Ascending aorta (tissue), 2 donors: ENCODE data around the gene RNF220. TPM values are rescaled to one million over a fixed set of nuclear protein-coding genes. Genes with fewer than 3 reads are reported as not detected.

Experiments
- DNase-seq, 2 donors: peaks; one replicate each; pipeline ENCODE4 v3.0.0-alpha.2; 2019; ENCODE audit warnings: low spot score in 2 of 2
- H3K27ac ChIP-seq, 2 donors: fragments of 200-600 bp; sonication (generic); one replicate each; pipeline ENCODE4 v1.5.1; 2016 to 2017; ENCODE audit warnings: mild to moderate bottlenecking in 1 of 2
- H3K27me3 ChIP-seq: fragments of 200-600 bp; sonication (generic); one replicate; pipeline ENCODE4 v1.5.1; 2017
- H3K36me3 ChIP-seq, 2 donors: fragments of 200-600 bp; sonication (generic); one replicate each; pipeline ENCODE4 v1.5.1; 2016
- H3K4me1 ChIP-seq, 2 donors: fragments of 200-600 bp; sonication (generic); one replicate each; pipeline ENCODE4 v1.5.1; 2016 to 2017; ENCODE audit warnings: mild to moderate bottlenecking in 1 of 2
- H3K4me3 ChIP-seq, 2 donors: fragments of 200-600 bp; sonication (generic); one replicate each; pipeline ENCODE4 v1.5.1; 2016 to 2017; ENCODE audit warnings: mild to moderate bottlenecking in 1 of 2
- H3K9me3 ChIP-seq, 2 donors: fragments of 200-600 bp; sonication (generic); one replicate each; pipeline ENCODE4 v1.5.1; 2016
- intact Hi-C: fragments of 100-400 bp; cut with DNase I; formaldehyde crosslinking; loops from one replicate; pipeline ENCODE4 v1.15.1; 2023
- total RNA-seq: library from RNA; depleted of rRNA; stranded (reverse); fragments of >200 nt; gene quantifications from one replicate; pipeline ENCODE4 v1.1.0, GENCODE V29; 2016
- TF ChIP-seq, protein P1 (sequence below), 3 experiments: fragments of 200-600 bp in 2 of 3; fragments of 450-650 bp in 1 of 3; sonication (generic) in 2 of 3; IDR thresholded peaks; one replicate each; pipeline ENCODE4 v1.5.1; 2016 to 2019; ENCODE audit warnings: antibody characterized with exemption in 3 of 3, mild to moderate bottlenecking in 1 of 3, moderate library complexity in 1 of 3

RNF220 gene
- total RNA-seq, 1 donor from 2014 or later: 54.8 TPM

DNA sequence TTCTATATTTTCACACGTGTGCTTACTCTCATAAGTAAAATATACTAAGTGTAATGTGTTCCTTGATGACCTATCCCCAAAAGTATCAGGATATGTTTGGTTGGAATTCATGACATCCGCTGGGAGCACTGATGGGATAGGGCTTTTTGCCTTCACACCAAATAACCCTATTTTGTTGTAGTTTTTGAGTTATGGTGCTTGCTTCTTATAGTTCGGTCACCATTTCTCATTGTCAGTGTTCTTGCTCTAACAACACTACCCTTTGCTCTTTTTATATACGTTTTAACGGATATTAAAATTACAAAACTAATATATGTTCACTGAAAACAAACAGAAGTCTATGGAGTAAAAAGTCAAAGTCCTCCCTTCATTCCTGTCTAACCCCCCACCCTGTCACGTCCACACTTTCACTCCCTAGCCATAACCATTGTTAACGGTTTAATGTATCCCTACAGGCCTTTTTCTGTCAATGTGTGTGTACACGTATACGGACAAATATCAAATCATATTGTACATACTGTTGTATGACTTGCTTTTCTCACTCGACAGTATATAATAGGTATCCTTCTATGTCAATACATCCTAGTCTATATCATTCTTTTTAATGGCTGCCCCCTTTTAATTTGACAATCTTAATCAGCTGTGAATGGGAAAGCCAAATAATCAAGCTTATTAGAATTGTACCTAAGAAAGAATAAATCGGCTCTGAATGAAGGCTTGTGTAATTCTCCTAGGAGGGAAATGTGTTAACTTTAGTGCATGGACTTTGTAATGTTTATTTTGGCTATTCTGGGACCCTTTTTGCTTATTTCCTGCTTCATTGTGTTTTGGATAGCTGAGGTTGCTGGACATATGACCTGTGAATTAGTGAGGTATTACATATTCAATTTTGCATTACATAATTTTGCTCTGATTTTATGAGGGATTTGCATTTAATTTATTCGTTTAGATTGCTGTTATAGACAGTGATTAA is 3.5 kb upstream of the RNF220 start:
- Histone ChIP-seq H3K9me3 (no peaks in the 10 kb centered on the region), H3K36me3 (no peaks in the 10 kb centered on the region), H3K27me3 (peaks cover under 1% of the 10 kb centered on the region), H3K4me1 (peaks cover 3 to 7% of the 10 kb centered on the region in 2 donors), H3K27ac (no peak overlapping the region), H3K4me3 (no peak overlapping the region)
- TF ChIP-seq, protein P1, sequence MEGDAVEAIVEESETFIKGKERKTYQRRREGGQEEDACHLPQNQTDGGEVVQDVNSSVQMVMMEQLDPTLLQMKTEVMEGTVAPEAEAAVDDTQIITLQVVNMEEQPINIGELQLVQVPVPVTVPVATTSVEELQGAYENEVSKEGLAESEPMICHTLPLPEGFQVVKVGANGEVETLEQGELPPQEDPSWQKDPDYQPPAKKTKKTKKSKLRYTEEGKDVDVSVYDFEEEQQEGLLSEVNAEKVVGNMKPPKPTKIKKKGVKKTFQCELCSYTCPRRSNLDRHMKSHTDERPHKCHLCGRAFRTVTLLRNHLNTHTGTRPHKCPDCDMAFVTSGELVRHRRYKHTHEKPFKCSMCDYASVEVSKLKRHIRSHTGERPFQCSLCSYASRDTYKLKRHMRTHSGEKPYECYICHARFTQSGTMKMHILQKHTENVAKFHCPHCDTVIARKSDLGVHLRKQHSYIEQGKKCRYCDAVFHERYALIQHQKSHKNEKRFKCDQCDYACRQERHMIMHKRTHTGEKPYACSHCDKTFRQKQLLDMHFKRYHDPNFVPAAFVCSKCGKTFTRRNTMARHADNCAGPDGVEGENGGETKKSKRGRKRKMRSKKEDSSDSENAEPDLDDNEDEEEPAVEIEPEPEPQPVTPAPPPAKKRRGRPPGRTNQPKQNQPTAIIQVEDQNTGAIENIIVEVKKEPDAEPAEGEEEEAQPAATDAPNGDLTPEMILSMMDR (IDR thresholded peaks at IDR 0.05): no peak
- no peak for DNase-seq
- intact Hi-C loops: no loop called here

DNA sequence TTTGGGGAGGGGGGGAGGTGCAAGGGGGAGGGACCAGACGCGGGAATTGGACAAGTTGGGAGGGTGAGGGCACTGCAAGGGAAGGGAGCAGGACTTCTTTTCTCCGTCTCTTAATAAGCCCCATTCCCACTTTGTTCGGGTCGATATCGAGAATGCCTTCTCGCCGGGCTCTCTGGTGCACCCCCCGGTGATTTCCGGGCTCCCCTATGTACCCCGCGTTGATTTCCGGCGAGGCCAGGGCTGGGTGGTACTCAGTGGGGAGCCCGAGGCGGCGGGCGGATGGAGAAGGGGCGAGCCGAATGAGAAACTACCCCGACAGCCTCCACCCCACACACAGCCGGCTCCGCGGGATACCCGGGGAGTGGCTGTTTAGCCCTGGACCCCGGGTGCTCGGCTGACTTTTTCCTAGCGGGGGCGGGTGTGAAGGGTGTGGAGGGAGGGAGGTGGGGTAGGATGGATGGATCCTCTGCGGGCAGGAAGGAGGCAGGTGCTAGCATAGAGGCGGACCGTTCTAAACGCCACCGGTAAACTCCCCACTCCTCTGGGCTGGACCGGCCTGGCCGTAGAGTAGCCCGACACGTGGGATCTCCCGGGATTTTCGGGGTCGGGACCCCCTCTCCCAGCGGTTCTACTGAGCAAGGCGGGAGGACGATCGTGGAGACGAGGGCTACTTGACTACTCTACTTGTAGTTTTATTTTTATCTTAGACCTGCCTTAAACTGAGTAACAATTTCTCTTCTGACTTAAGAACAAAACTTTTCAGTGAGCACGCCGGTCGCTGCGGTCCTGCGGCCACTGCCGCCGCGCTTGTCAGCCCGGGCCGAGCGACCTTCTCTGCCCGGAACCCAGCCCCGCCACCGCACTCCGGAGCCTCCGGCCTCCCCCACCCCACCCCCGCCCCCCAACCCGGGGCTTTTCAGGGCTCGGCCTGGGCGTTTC is 1.0 kb downstream of the RNF220 start:
- Histone ChIP-seq H3K36me3 (no peaks in the 10 kb centered on the region), H3K27me3 (peaks cover 34% of the 10 kb centered on the region), H3K9me3 (no peaks in the 10 kb centered on the region), H3K27ac (no peak overlapping the region), H3K4me1 (peaks cover 6 to 20% of the 10 kb centered on the region in 2 donors), H3K4me3 (peak overlapping the region; percentile 46 to 59)
- intact Hi-C loops: loop anchor here (2.0 to 5.0 kb wide), 2 partner anchors 15 to 49 kb away; partner anchors contain the start of gene ERI3
- TF ChIP-seq, protein P1 (IDR thresholded peaks at IDR 0.05): no peak
- DNase-seq: no peak

DNA sequence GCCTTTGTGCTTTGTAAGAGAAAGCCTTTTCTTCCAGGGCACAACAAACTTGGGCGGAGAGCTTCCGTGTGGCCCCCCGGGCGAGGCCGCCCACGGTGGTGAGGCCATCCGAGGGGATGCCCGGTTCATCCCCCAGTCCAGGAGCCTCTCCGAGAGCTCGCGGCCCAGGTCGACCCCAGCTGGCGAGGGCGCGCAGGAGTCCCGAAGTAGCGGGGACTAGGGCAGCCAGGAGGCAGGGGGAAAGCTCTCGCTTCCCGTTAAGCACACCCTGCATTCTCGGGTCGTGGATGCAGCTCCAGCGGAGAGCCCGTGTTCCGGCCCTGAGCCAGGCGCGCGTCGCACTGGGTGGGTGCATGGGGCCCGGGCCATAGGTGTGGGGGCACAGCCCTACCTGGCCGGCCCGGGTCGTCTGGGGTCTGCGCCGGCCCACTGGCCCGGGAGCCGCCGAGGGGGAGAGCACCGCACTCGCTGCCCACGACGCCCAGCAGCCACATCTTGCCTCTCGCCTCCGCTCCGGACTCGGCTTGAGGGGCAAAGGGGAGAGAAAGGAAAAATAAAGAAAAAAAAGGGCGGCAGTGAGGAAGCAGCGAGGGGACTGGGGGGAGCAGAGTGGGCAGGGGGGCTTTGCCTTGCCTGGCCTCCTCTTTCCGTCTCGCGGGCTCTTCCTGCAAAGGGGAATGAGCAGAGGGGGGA is 1.8 kb downstream of the RNF220 start:
- peaks cover 6 to 20% of the 10 kb centered on the region in 2 donors for H3K4me1 ChIP-seq
- H3K27ac ChIP-seq: no peak overlapping the region
- no peaks in the 10 kb centered on the region for H3K36me3 ChIP-seq
- intact Hi-C loops: loop anchor here (2.0 to 5.0 kb wide), 2 partner anchors 14 to 50 kb away; partner anchors contain the start of gene ERI3
- H3K4me3 ChIP-seq: peak overlapping the region; percentile 46 to 59
- no peak for DNase-seq
- TF ChIP-seq, protein P1 (IDR thresholded peaks at IDR 0.05): no peak
- H3K9me3 ChIP-seq: no peaks in the 10 kb centered on the region
- H3K27me3 ChIP-seq: peaks cover 34% of the 10 kb centered on the region

DNA sequence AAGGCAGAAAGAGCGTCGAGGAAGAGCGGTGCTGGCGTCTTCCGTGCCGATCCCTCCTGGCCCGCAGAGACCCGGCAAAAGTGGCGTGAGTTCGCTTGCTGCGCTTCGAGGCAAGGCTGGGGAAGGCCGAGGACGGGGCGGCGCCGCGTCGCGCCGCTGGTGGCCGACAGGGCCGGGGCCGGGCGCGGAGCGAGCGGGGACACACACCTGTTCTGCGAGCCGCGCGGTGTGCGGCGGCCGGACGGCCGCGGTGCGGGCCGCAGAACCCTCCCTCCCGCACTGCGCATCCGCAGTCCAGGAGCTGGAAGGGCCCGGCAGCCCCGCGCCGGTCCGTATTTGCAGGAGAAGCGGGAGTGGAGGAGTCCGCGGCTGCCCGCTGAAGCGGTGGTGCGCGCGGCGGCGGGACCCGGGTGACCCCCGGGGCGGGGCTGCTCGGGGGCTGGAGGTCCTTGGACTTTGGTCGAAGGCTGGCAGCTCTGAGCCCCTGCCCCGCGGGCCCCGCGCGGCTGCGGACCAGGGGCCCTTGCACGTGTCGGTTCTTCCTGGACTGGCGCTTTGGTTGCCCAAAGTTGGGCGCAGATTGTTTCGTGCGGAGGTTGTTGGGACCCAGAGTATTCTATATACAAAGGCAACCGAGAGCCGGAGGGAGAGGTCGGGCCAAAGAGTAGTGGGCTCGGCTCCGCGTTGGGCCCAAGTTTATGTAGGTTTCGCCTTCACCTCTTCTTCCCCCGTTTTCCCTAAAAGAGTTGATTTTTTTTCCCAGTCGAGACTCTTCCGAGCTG is 2.6 kb downstream of the RNF220 start:
- H3K4me3 ChIP-seq: peak overlapping the region; percentile 46 to 59
- DNase-seq: no peak
- H3K4me1 ChIP-seq: peaks cover 6 to 20% of the 10 kb centered on the region in 2 donors
- TF ChIP-seq, protein P1 (IDR thresholded peaks at IDR 0.05): no peak
- intact Hi-C loops: loop anchor here (2.0 to 5.0 kb wide), 2 partner anchors 13 to 50 kb away; partner anchors contain the start of gene ERI3
- H3K27me3 ChIP-seq: peaks cover 40% of the 10 kb centered on the region
- H3K9me3 ChIP-seq: no peaks in the 10 kb centered on the region
- no peaks in the 10 kb centered on the region for H3K36me3 ChIP-seq
- no peak overlapping the region for H3K27ac ChIP-seq
